Neural cell (in vitro differentiated cells): Measurements from ENCODE around the gene ZNF385D. TPM values are rescaled to one million over a fixed set of nuclear protein-coding genes. Genes with fewer than 3 reads are reported as not detected.

Source experiments
- H2AFZ ChIP-seq: fragments of 200-600, 300-800 bp; sonication (generic), shearing (Covaris generic); 2 replicates; pipeline ENCODE4 v1.6.0; 2014; ENCODE audit warnings: low read depth, mild to moderate bottlenecking, antibody characterized with exemption, low read length, moderate library complexity
- H3F3A ChIP-seq: fragments of 200-600 bp; shearing (Covaris generic); 2 replicates; pipeline ENCODE4 v1.6.1; 2016; ENCODE audit warnings: mild to moderate bottlenecking, moderate library complexity, mixed read lengths, antibody characterized with exemption, low read length; ENCODE audit not compliant: insufficient read depth, poor library complexity, severe bottlenecking
- H3K27ac ChIP-seq: fragments of 200-600, 300-800 bp; sonication (generic), shearing (Covaris generic); 2 replicates; pipeline ENCODE4 v1.5.1; 2014; ENCODE audit warnings: mild to moderate bottlenecking, low read length, moderate library complexity
- H3K27me3 ChIP-seq: fragments of 300-800, 200-600 bp; sonication (generic), shearing (Covaris generic); 2 replicates; pipeline ENCODE4 v1.6.0; 2014; ENCODE audit warnings: mild to moderate bottlenecking, low read depth, low read length, moderate library complexity; ENCODE audit not compliant: insufficient read depth
- H3K36me3 ChIP-seq: fragments of 300-800, 200-600 bp; sonication (generic), shearing (Covaris generic); 2 replicates; pipeline ENCODE4 v1.5.1; 2014; ENCODE audit warnings: mild to moderate bottlenecking, antibody characterized with exemption, low read length, moderate library complexity; ENCODE audit not compliant: insufficient read depth
- H3K4me2 ChIP-seq: fragments of 300-800, 200-600 bp; sonication (generic), shearing (Covaris generic); 2 replicates; pipeline ENCODE4 v1.6.0; 2014; ENCODE audit warnings: mild to moderate bottlenecking, low read length
- H3K4me3 ChIP-seq: fragments of 300-800, 200-600 bp; sonication (generic), shearing (Covaris generic); 2 replicates; pipeline ENCODE4 v1.5.1; 2014; ENCODE audit warnings: mild to moderate bottlenecking, low read length, moderate library complexity
- H3K79me2 ChIP-seq: fragments of 200-600 bp; shearing (Covaris generic); replicated peaks from 2 replicates; pipeline ENCODE4 v1.6.0; 2014; ENCODE audit warnings: mild to moderate bottlenecking, low read length, moderate library complexity; ENCODE audit not compliant: insufficient read depth
- H3K9ac ChIP-seq: fragments of 300-800, 200-600 bp; sonication (generic), shearing (Covaris generic); 2 replicates; pipeline ENCODE4 v1.6.1; 2016; ENCODE audit warnings: mild to moderate bottlenecking, low read length, mixed read lengths
- H3K9me2 ChIP-seq: fragments of 200-600 bp; shearing (Covaris generic); 2 replicates; pipeline ENCODE4 v1.6.1; 2016; ENCODE audit warnings: mild to moderate bottlenecking, low read length, mixed read lengths; ENCODE audit not compliant: insufficient read depth
- H3K9me3 ChIP-seq: fragments of 200-600, 300-800 bp; sonication (generic), shearing (Covaris generic); 2 replicates; pipeline ENCODE4 v1.6.1; 2016; ENCODE audit warnings: mild to moderate bottlenecking, mixed run types, low read length, moderate library complexity, mixed read lengths
- H4K20me1 ChIP-seq: fragments of 200-600 bp; shearing (Covaris generic); 2 replicates; pipeline ENCODE4 v1.6.1; 2016; ENCODE audit warnings: mild to moderate bottlenecking, mixed run types; ENCODE audit not compliant: insufficient read depth
- CTCF ChIP-seq: fragments of 450-650 bp; IDR thresholded peaks from 2 replicates; pipeline ENCODE4 v1.5.1; 2014; ENCODE audit warnings: antibody characterized with exemption, mild to moderate bottlenecking, moderate library complexity; ENCODE audit not compliant: poor library complexity, severe bottlenecking
- EP300 ChIP-seq: fragments of 450-650 bp; conservative IDR thresholded peaks from 2 replicates; pipeline ENCODE4 v1.6.1; 2014; ENCODE audit warnings: antibody characterized with exemption, mild to moderate bottlenecking, moderate library complexity; ENCODE audit not compliant: poor library complexity, severe bottlenecking
- MXI1 ChIP-seq: fragments of 450-650 bp; conservative IDR thresholded peaks from 2 replicates; pipeline ENCODE4 v1.6.1; 2014; ENCODE audit warnings: antibody characterized with exemption, mild to moderate bottlenecking; ENCODE audit not compliant: poor library complexity, severe bottlenecking
- POLR2AphosphoS5 ChIP-seq: IDR thresholded peaks from 2 replicates; pipeline ENCODE4 v1.6.1; 2012
- RAD21 ChIP-seq: fragments of 450-650 bp; conservative IDR thresholded peaks from 2 replicates; pipeline ENCODE4 v1.6.1; 2014; ENCODE audit warnings: antibody characterized with exemption, mild to moderate bottlenecking, moderate library complexity
- TAF1 ChIP-seq: IDR thresholded peaks from 2 replicates; pipeline ENCODE4 v1.6.1; 2012; ENCODE audit warnings: low read depth
- polyA plus RNA-seq: library from polyadenylated mRNA; depleted of rRNA; stranded (reverse); fragments of >200 nt; gene quantifications from 2 replicates; pipeline ENCODE4 v1.2.3, GENCODE V29; 2014
- TF ChIP-seq, protein P1 (sequence below): IDR thresholded peaks from 2 replicates; pipeline ENCODE4 v1.6.1; 2012; ENCODE audit warnings: borderline replicate concordance

ZNF385D gene
- polyA plus RNA-seq, 1 donor from 2014 or later: 3.4 TPM

GRCh38 chr3:21786438-21786797 is 35.4 kb upstream of the ZNF385D start:
- Histone ChIP-seq H3K4me2 (no peak overlapping the region), H3K4me3 (no peak overlapping the region), H3K79me2 (no peaks in the 10 kb centered on the region), H3K9me3 (no peaks in the 10 kb centered on the region), H3K9ac (no peak overlapping the region), H2AFZ (no peak overlapping the region), H3K27ac (peak overlapping the region; percentile 13), H4K20me1 (no peaks in the 10 kb centered on the region), H3F3A (no peaks in the 10 kb centered on the region), H3K9me2 (no peaks in the 10 kb centered on the region), H3K27me3 (no peaks in the 10 kb centered on the region), H3K36me3 (no peaks in the 10 kb centered on the region)
- TF ChIP-seq TAF1: no peak
- no peak for TF ChIP-seq EP300

GRCh38 chr3:21785765-21786437 is 34.9 kb upstream of the ZNF385D start:
- Histone ChIP-seq H2AFZ (no peak overlapping the region), H3K4me2 (no peak overlapping the region), H3K4me3 (no peak overlapping the region), H3F3A (no peaks in the 10 kb centered on the region), H3K27me3 (no peaks in the 10 kb centered on the region), H3K79me2 (no peaks in the 10 kb centered on the region), H3K27ac (peak overlapping the region; percentile 13), H3K36me3 (no peaks in the 10 kb centered on the region), H4K20me1 (no peaks in the 10 kb centered on the region), H3K9me2 (no peaks in the 10 kb centered on the region), H3K9ac (no peak overlapping the region), H3K9me3 (no peaks in the 10 kb centered on the region)
- TF ChIP-seq, protein P1, sequence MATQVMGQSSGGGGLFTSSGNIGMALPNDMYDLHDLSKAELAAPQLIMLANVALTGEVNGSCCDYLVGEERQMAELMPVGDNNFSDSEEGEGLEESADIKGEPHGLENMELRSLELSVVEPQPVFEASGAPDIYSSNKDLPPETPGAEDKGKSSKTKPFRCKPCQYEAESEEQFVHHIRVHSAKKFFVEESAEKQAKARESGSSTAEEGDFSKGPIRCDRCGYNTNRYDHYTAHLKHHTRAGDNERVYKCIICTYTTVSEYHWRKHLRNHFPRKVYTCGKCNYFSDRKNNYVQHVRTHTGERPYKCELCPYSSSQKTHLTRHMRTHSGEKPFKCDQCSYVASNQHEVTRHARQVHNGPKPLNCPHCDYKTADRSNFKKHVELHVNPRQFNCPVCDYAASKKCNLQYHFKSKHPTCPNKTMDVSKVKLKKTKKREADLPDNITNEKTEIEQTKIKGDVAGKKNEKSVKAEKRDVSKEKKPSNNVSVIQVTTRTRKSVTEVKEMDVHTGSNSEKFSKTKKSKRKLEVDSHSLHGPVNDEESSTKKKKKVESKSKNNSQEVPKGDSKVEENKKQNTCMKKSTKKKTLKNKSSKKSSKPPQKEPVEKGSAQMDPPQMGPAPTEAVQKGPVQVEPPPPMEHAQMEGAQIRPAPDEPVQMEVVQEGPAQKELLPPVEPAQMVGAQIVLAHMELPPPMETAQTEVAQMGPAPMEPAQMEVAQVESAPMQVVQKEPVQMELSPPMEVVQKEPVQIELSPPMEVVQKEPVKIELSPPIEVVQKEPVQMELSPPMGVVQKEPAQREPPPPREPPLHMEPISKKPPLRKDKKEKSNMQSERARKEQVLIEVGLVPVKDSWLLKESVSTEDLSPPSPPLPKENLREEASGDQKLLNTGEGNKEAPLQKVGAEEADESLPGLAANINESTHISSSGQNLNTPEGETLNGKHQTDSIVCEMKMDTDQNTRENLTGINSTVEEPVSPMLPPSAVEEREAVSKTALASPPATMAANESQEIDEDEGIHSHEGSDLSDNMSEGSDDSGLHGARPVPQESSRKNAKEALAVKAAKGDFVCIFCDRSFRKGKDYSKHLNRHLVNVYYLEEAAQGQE: no peak
- no peak for TF ChIP-seq MXI1
- TF ChIP-seq RAD21: no peak
- no peak for TF ChIP-seq EP300

GRCh38 chr3:21783839-21784238 is 32.8 kb upstream of the ZNF385D start:
- H3K9me3 ChIP-seq: no peaks in the 10 kb centered on the region
- H2AFZ ChIP-seq: no peak overlapping the region
- H3K27ac ChIP-seq: no peak overlapping the region
- H3K27me3 ChIP-seq: no peaks in the 10 kb centered on the region
- no peaks in the 10 kb centered on the region for H3K79me2 ChIP-seq
- H3F3A ChIP-seq: no peaks in the 10 kb centered on the region
- no peak overlapping the region for H3K4me2 ChIP-seq
- H3K36me3 ChIP-seq: no peaks in the 10 kb centered on the region
- no peak overlapping the region for H3K9ac ChIP-seq
- no peak overlapping the region for H3K4me3 ChIP-seq
- H3K9me2 ChIP-seq: no peaks in the 10 kb centered on the region
- TF ChIP-seq TAF1: no peak
- no peak for TF ChIP-seq CTCF
- TF ChIP-seq, protein P1: no peak
- TF ChIP-seq POLR2AphosphoS5: no peak
- H4K20me1 ChIP-seq: no peaks in the 10 kb centered on the region
